HL-60 (cell line): ENCODE measurements around the gene POLR1A.

ENCODE experiments used
- DNase-seq, 2 experiments: peaks; one replicate each; pipeline ENCODE4 v3.0.0-alpha.2; 2010 to 2020; ENCODE audit warnings: low read depth in 1 of 2, low spot score in 1 of 2
- H3K27ac ChIP-seq: fragments of 250-450 bp; sonication (Bioruptor Pico); replicated peaks from 2 replicates; pipeline ENCODE4 v1.5.1; 2020; ENCODE audit warnings: mild to moderate bottlenecking, moderate library complexity
- H3K27me3 ChIP-seq: fragments of 250-450 bp; sonication (Bioruptor Pico); 2 replicates; pipeline ENCODE4 v1.5.1; 2021; ENCODE audit warnings: mild to moderate bottlenecking, moderate library complexity; ENCODE audit not compliant: insufficient read depth, poor library complexity, severe bottlenecking
- H3K4me3 ChIP-seq: replicated peaks from 2 replicates; pipeline ENCODE4 v1.5.1; 2011; ENCODE audit warnings: mild to moderate bottlenecking, control low read depth, low read length; ENCODE audit not compliant: insufficient read depth
- GABPA ChIP-seq: IDR thresholded peaks from 2 replicates; pipeline ENCODE4 v1.6.1; 2012; ENCODE audit warnings: low read depth
- POLR2AphosphoS5 ChIP-seq: IDR thresholded peaks from 2 replicates; pipeline ENCODE4 v1.6.1; 2012; ENCODE audit warnings: low read depth
- SPI1 ChIP-seq: IDR thresholded peaks from 2 replicates; pipeline ENCODE4 v1.6.1; 2012; ENCODE audit warnings: low read depth, mild to moderate bottlenecking, borderline replicate concordance
- TF ChIP-seq, protein P1 (sequence below): IDR thresholded peaks from one replicate; pipeline ENCODE4 v1.5.1; 2011; ENCODE audit warnings: low read length, control low read depth, inconsistent platforms; ENCODE audit not compliant: insufficient read depth
- TF ChIP-seq, protein P2 (sequence below): IDR thresholded peaks from 2 replicates; pipeline ENCODE4 v1.6.1; 2012; ENCODE audit warnings: low read depth; ENCODE audit not compliant: insufficient replicate concordance

Gene POLR1A

DNA sequence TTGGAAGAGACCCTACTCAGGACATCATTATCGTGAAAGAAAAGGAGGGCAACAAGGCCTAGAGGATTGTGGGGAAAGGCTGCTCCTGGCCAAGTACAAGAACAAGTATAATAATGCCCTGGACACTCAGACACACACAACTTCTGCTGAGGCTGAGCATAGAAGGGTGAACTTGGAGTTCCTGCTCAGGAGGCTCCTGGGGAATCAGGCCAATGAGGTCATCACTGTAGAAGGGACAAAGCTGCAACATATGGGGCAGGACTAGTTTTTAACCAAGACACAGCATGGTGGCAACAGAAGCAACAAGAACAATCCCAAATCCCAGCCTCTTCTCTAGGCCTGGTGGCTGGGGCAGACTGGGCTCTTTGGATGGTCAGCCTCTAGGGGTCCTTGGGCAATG lies 102.6 kb downstream of the POLR1A start:
- Histone ChIP-seq H3K4me3 (no peak overlapping the region), H3K27ac (no peak overlapping the region), H3K27me3 (no peaks in the 10 kb centered on the region)
- TF ChIP-seq, protein P1, sequence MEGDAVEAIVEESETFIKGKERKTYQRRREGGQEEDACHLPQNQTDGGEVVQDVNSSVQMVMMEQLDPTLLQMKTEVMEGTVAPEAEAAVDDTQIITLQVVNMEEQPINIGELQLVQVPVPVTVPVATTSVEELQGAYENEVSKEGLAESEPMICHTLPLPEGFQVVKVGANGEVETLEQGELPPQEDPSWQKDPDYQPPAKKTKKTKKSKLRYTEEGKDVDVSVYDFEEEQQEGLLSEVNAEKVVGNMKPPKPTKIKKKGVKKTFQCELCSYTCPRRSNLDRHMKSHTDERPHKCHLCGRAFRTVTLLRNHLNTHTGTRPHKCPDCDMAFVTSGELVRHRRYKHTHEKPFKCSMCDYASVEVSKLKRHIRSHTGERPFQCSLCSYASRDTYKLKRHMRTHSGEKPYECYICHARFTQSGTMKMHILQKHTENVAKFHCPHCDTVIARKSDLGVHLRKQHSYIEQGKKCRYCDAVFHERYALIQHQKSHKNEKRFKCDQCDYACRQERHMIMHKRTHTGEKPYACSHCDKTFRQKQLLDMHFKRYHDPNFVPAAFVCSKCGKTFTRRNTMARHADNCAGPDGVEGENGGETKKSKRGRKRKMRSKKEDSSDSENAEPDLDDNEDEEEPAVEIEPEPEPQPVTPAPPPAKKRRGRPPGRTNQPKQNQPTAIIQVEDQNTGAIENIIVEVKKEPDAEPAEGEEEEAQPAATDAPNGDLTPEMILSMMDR = no peak
- no peak for TF ChIP-seq POLR2AphosphoS5
- no peak for TF ChIP-seq GABPA
- TF ChIP-seq, protein P2, sequence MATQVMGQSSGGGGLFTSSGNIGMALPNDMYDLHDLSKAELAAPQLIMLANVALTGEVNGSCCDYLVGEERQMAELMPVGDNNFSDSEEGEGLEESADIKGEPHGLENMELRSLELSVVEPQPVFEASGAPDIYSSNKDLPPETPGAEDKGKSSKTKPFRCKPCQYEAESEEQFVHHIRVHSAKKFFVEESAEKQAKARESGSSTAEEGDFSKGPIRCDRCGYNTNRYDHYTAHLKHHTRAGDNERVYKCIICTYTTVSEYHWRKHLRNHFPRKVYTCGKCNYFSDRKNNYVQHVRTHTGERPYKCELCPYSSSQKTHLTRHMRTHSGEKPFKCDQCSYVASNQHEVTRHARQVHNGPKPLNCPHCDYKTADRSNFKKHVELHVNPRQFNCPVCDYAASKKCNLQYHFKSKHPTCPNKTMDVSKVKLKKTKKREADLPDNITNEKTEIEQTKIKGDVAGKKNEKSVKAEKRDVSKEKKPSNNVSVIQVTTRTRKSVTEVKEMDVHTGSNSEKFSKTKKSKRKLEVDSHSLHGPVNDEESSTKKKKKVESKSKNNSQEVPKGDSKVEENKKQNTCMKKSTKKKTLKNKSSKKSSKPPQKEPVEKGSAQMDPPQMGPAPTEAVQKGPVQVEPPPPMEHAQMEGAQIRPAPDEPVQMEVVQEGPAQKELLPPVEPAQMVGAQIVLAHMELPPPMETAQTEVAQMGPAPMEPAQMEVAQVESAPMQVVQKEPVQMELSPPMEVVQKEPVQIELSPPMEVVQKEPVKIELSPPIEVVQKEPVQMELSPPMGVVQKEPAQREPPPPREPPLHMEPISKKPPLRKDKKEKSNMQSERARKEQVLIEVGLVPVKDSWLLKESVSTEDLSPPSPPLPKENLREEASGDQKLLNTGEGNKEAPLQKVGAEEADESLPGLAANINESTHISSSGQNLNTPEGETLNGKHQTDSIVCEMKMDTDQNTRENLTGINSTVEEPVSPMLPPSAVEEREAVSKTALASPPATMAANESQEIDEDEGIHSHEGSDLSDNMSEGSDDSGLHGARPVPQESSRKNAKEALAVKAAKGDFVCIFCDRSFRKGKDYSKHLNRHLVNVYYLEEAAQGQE = no peak
- TF ChIP-seq SPI1 = no peak
- DNase-seq = no peak

DNA sequence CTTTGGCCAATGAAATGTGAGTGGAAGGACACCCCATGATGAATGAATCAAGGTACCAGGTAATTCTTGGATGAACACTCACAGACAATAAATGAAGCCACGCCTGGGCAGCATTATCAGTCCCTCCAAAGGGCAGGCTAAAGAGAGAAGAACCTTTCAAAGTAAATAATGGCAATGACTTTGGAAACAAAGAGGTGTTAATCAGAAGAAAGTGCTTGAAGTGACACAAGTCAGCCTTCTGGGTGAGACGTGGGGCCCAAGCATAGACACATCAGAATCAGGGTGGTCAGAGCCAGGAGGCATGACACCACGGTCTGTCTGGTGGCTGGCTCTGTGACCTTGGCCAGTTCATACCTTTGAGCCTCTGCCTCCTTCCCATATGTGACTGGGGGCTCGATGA lies 103.3 kb downstream of the POLR1A start:
- H3K27me3 ChIP-seq = no peaks in the 10 kb centered on the region
- H3K4me3 ChIP-seq = no peak overlapping the region
- TF ChIP-seq GABPA (no peak), POLR2AphosphoS5 (no peak), SPI1 (no peak)
- TF ChIP-seq, protein P2 = no peak
- TF ChIP-seq, protein P1 = no peak
- DNase-seq = no peak
- no peak overlapping the region for H3K27ac ChIP-seq

DNA sequence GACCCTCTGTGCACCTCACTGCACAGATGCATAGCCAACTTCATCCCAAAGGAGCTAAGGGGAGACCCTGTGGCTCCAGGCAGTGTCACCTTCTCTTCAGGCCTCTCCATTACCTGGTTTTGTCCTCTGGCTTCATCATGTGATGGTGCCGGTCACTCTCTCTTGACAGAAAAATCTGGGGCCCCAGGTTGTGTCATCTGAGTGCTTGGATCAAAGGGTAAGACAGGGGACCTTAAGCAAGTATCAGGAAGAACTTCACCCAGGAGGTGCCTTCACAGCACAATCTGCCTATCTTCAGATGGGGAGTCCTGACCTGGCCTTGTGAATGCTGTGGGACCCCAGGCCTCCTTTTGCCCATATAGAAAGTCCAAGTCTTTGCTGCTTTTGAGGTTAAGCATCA lies 104.4 kb downstream of the POLR1A start:
- no peak overlapping the region for H3K4me3 ChIP-seq
- no peak for DNase-seq
- TF ChIP-seq, protein P2 = no peak
- no peak for TF ChIP-seq SPI1
- TF ChIP-seq GABPA = no peak
- TF ChIP-seq POLR2AphosphoS5 = no peak
- TF ChIP-seq, protein P1 = no peak
- H3K27me3 ChIP-seq = no peaks in the 10 kb centered on the region
- H3K27ac ChIP-seq = no peak overlapping the region
